ENCODE measurements around the gene MTHFSD.

MTHFSD gene

DNA sequence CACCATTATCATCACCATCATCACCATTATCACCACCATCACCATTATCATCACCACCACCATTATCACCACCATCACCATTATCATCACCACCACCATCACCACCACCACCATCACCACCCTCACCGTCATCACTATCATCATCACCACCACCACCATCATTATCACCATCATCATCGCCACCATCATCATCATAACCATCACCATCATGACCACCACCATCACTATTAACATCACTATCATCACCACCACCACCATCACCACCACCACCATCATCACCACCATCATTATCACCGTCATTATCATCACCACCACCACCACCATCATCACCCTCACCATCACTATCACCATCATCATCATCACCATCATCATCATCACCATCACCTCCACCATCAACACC is 32.5 kb upstream of the MTHFSD start:
- no peaks in the 10 kb centered on the region for H3K36me3 Mint-ChIP-seq
- no peaks in the 10 kb centered on the region for H3K4me1 Mint-ChIP-seq
- no peak overlapping the region for H3K4me3 Mint-ChIP-seq
- H3K27ac Mint-ChIP-seq, result no peak overlapping the region
- no peaks in the 10 kb centered on the region for H3K9me3 Mint-ChIP-seq
- H3K27me3 Mint-ChIP-seq, result peaks cover 12% of the 10 kb centered on the region

DNA sequence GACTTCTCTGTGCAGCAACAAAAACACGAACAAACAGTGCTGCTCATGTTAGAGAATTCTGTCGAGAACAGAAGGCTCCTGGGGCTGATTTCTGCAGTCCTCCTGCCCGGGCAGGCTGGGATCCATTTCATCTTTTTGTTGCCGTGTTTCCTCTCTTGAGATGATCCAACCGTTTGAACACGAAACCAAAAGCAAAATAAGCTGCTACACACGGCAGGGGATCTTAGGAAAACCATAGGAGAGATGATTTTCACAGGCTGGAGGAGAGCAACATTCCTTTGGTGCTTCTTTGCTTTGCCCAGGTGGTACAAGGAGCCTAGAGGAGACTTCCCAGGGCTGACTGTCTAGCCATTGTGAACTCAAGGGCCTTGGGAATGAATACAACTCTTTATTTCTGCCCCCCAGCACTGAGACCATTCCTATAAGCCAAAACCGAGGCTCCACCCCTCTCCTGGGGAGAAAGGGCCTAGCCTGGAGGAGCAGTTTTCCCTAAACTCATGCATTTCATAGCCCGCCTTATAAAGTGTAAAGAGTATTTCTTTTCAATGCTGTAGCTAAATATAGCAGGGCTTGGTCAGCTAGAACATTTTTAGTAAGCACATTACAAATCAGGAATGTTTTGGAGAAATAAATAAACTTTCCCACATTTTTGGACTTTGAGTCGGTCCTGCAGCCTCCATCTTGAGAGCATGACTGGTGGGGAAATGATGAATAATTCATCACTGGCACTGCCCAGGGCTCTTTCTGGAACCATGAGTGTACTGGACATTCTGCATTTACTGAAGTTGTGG is 31.0 kb upstream of the MTHFSD start:
- no peak overlapping the region for H3K4me3 Mint-ChIP-seq
- peaks cover 15% of the 10 kb centered on the region for H3K27me3 Mint-ChIP-seq
- no peaks in the 10 kb centered on the region for H3K36me3 Mint-ChIP-seq
- H3K9me3 Mint-ChIP-seq, result no peaks in the 10 kb centered on the region
- no peaks in the 10 kb centered on the region for H3K4me1 Mint-ChIP-seq
- no peak overlapping the region for H3K27ac Mint-ChIP-seq

DNA sequence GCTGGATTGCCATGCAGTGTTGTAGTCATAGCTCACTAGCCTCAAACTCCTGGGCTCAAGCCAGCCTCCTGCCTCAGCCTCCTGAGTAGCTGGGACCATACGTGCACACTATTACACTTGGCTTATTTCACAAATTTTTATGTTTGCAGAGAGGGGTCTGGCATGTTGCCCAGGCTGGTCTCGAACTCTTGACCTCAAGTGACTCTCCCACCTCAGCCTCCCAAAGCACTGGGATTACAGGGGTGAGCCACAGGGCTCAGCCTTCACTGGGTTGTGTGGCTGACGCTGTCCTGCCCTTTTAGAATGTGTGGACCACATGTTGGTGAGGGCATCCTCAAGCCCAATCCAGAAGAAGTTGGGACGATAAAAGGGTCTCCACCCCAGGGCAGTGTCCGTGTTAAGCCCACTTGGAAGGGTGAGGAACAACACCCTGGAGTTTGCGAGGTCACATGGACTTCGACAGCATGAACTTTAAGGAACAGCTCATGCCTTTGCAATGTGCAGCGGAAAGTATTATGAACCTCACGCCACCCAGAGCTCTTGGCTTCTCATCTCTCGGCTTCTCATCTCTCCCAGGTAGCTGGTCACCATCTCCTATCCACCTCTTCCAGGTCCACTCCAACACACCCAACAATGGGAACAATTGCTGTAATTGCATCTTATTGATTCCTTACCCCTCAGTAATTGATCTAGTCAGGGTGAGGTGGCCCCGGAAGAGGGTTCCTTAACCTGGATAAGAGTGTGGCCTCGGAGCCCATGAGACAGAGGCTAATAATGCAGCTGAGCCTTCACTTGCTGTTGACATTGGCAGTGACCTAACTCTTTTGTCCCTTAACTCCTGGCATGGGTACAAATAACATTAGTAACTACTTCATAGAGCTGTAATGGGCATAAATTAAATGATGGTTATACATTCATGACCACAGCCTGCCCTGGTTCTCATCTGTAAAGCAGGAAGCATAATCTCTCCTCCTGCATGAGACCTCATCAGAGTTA is 30.0 kb upstream of the MTHFSD start:
- H3K27me3 Mint-ChIP-seq, result peaks cover 24% of the 10 kb centered on the region
- no peak overlapping the region for H3K4me3 Mint-ChIP-seq
- no peaks in the 10 kb centered on the region for H3K4me1 Mint-ChIP-seq
- H3K9me3 Mint-ChIP-seq, result no peaks in the 10 kb centered on the region
- no peak overlapping the region for H3K27ac Mint-ChIP-seq
- no peaks in the 10 kb centered on the region for H3K36me3 Mint-ChIP-seq

DNA sequence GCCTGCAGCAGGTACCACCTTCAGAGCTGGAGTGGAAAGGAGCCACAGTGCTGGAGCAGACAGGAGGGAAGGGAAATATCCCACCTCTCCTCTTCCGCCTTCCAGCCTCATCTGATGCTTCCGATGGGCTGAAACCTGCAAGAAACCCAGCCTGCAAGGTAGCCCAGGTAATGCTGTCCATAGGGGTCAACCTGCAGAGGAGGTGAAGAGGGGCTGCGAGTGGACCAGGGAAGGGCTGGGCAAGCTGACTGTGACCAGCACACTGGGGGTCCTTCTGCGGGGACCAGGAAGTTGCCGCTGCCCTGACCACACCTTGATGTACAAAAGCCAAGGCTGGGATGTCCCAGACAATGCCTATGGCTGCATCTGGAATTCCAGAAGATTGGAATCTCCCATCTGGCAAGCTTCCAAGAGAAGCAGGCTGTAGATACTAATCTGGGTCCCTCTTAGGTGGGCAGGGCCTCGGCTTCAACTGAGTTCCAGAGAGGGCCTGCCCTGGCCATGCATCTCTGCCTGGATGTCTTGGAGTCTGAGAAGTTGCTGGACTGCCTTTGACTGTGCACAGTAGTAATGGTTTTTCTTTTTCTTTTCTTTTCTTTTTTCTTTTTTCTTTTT is 29.1 kb upstream of the MTHFSD start:
- no peaks in the 10 kb centered on the region for H3K9me3 Mint-ChIP-seq
- H3K4me3 Mint-ChIP-seq, result no peak overlapping the region
- H3K4me1 Mint-ChIP-seq, result peaks cover 4% of the 10 kb centered on the region
- H3K36me3 Mint-ChIP-seq, result no peaks in the 10 kb centered on the region
- peaks cover 27% of the 10 kb centered on the region for H3K27me3 Mint-ChIP-seq
- H3K27ac Mint-ChIP-seq, result no peak overlapping the region

DNA sequence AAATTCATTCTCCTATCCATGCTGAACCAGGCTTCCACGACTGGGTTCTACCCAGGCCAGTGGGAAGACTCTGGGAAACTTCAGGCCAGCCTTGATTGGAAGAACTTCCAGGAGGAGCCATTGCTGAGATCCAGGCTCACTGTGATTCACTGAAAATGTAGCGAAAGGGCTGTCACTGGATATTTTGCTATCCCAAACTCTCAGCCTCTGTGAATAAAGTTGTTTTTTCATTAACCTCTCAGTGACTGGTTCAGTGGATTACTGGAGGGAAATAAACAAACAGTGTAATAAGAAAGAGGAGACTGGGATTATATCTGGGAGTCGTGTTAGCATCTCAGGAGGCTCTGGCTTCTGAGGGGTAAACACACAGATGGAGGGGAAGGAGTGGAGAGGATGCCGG is 26.4 kb upstream of the MTHFSD start:
- Mint-ChIP-seq H3K27ac (no peak overlapping the region), H3K36me3 (no peaks in the 10 kb centered on the region), H3K4me3 (no peak overlapping the region), H3K9me3 (no peaks in the 10 kb centered on the region), H3K27me3 (peaks cover 44% of the 10 kb centered on the region), H3K4me1 (peaks cover 7% of the 10 kb centered on the region)

DNA sequence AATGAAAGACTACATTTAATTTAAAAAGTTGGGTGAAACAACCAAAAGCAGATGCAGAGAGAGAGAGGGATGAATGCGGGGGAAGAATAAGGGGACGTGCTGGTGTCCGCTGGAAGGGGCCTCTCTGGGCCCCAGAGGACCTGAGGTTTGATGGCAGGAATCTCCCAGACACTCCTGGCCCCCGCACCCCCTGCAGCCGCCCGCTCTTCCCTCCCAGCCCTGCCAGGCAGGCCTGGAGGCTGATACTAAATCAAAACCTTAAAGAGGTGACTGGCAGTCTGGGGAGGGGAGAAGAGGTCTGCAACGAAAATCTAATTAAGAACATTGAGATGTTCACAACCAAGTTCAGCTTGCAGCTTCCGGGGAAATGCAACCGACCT is 25.7 kb upstream of the MTHFSD start:
- Mint-ChIP-seq H3K27me3 (peaks cover 49% of the 10 kb centered on the region), H3K36me3 (no peaks in the 10 kb centered on the region), H3K27ac (no peak overlapping the region), H3K9me3 (no peaks in the 10 kb centered on the region), H3K4me3 (no peak overlapping the region), H3K4me1 (peaks cover 12% of the 10 kb centered on the region)

DNA sequence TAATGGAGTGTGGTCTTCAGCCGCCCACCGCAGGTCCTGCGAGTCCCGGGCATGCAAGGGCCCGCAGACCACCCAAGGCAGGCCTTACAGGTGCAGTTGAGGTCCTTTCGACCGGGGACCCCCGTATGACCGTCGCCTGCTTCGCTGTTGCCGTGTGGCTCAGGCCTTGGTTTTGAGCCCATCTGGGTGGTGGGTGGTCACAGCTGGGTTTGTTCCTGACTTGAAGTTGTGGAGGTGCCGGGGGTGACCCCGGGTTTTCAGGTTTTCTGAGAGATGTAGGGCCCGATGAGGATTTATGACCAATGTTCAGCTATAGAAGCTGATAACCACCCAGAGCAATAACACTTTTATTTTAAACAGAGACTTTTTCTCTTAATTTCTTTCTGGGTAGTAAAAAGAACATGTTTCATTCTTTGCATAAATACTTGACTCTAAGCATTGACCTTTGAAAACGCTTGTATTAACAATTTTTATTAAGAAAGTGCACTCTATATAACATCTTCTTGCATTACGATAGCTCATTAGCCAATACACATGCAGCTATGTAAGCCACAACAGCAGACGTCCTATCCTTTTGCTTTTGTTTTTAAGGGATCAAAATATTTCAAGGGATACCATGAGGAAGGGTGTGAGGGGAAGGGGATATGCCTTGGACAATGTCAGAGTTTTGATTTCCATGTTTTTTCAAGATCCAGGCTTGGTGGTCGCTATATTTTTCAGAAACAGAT is 25.2 kb upstream of the MTHFSD start:
- no peaks in the 10 kb centered on the region for H3K9me3 Mint-ChIP-seq
- H3K4me1 Mint-ChIP-seq, result peaks cover 12% of the 10 kb centered on the region
- no peak overlapping the region for H3K4me3 Mint-ChIP-seq
- H3K27me3 Mint-ChIP-seq, result peaks cover 54% of the 10 kb centered on the region
- H3K36me3 Mint-ChIP-seq, result no peaks in the 10 kb centered on the region
- no peak overlapping the region for H3K27ac Mint-ChIP-seq

DNA sequence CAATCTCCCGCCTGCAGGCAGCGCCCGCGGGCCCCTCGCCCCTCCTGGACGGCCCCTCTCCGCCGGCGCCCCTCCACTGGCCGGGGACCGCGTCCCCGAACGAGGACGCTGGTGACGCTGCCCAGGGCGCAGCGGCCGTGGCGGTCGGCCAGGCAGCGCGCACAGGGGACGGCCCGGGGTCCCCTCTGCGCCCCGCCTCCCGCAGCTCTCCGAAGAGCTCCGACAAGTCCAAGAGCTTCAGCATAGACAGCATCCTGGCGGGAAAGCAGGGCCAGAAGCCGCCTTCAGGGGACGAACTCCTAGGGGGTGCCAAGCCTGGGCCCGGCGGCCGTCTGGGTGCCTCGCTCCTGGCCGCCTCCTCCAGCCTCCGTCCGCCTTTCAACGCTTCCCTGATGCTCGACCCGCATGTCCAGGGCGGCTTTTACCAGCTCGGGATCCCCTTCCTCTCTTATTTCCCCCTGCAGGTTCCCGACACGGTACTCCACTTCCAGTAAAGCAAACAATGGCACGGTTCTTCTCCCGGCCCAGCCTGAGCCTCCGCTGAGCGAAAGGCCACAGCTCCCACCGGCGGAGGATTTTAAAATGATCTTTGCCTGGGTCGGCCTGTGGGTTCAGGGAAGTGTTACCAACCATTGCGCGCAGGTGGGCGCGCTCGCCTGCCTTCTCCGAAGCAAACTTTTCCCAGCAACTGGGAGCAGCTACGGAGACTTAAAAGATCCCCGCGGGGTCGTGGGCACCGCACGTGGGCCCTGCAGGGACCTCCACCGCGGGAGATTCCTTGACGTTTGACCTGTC is 24.4 kb upstream of the MTHFSD start:
- H3K4me3 Mint-ChIP-seq, result no peak overlapping the region
- H3K27me3 Mint-ChIP-seq, result peaks cover 59% of the 10 kb centered on the region
- H3K9me3 Mint-ChIP-seq, result no peaks in the 10 kb centered on the region
- H3K4me1 Mint-ChIP-seq, result peaks cover 12% of the 10 kb centered on the region
- H3K27ac Mint-ChIP-seq, result no peak overlapping the region
- H3K36me3 Mint-ChIP-seq, result no peaks in the 10 kb centered on the region

DNA sequence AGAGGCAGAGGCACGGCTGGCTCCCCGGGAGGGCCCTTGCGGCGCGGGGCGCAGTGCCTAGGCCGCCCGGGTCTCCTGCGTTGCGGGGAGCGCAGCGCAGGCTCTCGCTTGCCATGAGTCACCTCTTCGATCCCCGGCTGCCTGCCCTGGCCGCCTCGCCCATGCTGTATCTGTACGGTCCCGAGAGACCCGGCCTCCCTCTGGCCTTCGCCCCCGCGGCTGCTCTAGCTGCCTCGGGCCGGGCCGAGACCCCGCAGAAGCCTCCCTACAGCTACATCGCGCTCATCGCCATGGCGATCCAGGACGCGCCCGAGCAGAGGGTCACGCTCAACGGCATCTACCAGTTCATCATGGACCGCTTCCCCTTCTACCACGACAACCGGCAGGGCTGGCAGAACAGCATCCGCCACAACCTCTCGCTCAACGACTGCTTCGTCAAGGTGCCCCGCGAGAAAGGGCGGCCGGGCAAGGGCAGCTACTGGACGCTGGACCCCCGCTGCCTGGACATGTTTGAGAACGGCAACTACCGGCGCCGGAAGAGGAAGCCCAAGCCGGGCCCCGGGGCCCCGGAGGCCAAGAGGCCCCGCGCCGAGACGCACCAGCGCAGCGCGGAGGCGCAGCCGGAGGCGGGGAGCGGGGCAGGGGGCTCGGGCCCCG is 23.7 kb upstream of the MTHFSD start:
- peaks cover 62% of the 10 kb centered on the region for H3K27me3 Mint-ChIP-seq
- no peak overlapping the region for H3K27ac Mint-ChIP-seq

DNA sequence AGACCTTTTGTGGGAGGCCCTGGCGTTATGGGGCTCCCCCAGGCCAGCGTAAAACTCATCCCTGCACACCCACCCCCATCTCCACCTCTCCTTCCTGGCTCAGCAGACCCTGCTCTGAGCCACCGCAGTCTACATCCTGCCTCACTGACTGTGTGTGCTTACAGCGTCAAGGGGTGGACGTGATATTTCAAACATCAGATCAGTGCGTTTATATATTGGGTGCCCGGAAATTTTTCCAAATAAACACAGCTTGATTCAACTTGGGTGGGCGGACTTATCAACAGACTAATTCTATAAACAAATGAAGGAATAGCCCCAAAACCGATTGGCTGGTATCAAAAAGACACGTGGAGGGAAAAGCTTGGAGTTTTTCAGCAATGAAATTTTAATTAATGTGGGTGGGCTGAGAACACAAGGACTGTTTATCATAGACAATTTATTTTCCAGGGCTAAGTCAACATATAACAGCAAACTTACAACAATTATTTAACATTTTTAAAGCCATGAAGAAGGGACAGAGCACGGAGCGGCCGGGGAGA is 23.1 kb upstream of the MTHFSD start, which contains the start of gene FOXL1:
FOXL1 (plus strand) TSS at position 489 of the 539 bp plus-strand sequence. CDS start 175 bp downstream, outside the sequence.
- no peaks in the 10 kb centered on the region for H3K9me3 Mint-ChIP-seq

More for the DNA sequence above, 23.7 kb upstream of the MTHFSD start:
- Mint-ChIP-seq H3K4me1 (peaks cover 12% of the 10 kb centered on the region), H3K4me3 (no peak overlapping the region), H3K9me3 (no peaks in the 10 kb centered on the region), H3K36me3 (no peaks in the 10 kb centered on the region)

DNA sequence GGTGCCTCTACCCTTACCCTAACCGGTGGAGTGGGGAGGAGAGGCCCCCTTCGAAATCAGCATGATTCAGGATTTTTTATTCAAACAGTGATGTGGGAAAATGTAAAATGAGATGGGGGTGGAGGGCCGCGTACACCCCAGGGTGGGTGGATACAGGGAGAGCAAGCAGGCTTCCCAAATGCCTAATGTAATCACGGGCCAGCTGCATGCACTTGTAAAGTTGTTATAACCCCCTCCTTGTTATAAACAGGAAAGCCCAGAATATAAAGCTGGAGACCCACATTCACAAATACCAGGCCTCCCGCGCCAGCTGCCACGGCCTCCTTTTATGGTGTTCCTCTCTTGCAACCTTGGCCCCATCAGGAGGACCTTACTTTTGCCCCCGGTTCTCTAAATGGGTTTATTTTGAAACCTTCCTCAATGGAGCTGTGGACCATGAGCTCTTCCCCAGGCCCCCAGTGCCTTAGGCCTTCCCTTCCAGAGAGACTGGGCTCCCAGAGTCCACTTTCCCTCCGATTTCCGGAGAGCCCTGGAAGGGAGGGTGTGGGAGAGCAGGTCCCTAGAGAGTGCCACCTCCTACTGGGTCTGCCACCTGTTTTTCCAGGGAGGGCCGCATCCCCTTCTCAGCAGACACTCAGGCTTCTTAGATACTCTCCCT is 22.4 kb upstream of the MTHFSD start:
- H3K36me3 Mint-ChIP-seq, result no peaks in the 10 kb centered on the region
- no peak overlapping the region for H3K27ac Mint-ChIP-seq
- no peaks in the 10 kb centered on the region for H3K9me3 Mint-ChIP-seq
- no peak overlapping the region for H3K4me3 Mint-ChIP-seq
- peaks cover 12% of the 10 kb centered on the region for H3K4me1 Mint-ChIP-seq
- peaks cover 61% of the 10 kb centered on the region for H3K27me3 Mint-ChIP-seq

More for the DNA sequence above, 23.1 kb upstream of the MTHFSD start, which contains the start of gene FOXL1:
- H3K4me1 Mint-ChIP-seq, result peaks cover 12% of the 10 kb centered on the region
- H3K27me3 Mint-ChIP-seq, result peaks cover 61% of the 10 kb centered on the region
- no peak within 1 kb of the TSS for H3K27ac Mint-ChIP-seq
- H3K4me3 Mint-ChIP-seq, result no peak within 1 kb of the TSS
- no peaks in the 10 kb centered on the region for H3K36me3 Mint-ChIP-seq

DNA sequence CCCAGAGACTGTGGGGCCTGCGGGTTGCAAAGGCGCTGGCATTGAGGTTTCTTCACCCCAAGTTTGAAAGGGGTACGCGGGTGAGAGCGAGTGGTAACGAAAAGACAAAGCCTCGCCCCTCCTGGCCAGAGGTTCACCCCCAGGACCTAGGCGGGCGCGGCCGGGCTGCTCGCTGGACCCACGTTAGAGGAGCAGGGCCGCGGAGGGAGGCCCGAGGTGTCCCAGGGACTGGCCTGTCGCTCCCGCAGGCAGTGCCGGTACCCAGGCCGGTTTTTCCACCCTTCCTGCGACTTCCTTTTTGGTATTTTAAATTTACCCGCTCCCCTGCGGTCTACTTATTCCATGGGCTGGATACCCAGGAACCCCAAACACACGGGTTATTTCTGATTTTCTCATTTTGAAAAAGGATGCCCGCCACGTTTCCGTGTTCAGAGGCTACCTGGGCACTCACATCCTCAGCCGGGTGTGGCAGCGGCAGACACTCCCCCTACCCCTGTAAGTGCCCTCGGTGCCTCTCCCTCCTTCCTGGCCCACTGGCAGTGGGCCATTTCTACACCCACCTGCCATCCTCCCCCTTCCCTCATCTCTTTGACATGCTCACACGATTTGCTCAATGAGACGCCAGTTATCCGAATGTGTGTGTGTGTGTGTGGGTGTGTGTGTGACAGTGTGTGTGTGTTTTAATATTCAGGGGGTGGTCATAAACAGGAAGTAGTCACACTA is 21.7 kb upstream of the MTHFSD start:
- Mint-ChIP-seq H3K9me3 (no peaks in the 10 kb centered on the region), H3K27ac (no peak overlapping the region), H3K27me3 (peaks cover 59% of the 10 kb centered on the region), H3K4me3 (peak overlapping the region; percentile 71), H3K4me1 (peaks cover 12% of the 10 kb centered on the region), H3K36me3 (no peaks in the 10 kb centered on the region)

Data from activated naive CD4-positive, alpha-beta T cell treated with anti-CD3 and anti-CD28 coated beads, Interleukin-2, amount 50 U/mL, for 24 hours (primary cell).